SK-N-SH (cell line): ENCODE data around the gene MACROD2.

Experiments used
- ELF1 ChIP-seq: IDR thresholded peaks from 2 replicates; pipeline ENCODE4 v1.4.0; 2012
- EP300 ChIP-seq, 2 experiments: IDR thresholded peaks; 2 replicates each; pipeline versions ENCODE4 v1.4.0 to v1.6.1; 2012; ENCODE audit warnings: borderline replicate concordance in 1 of 2, low read depth in 1 of 2, low read length in 1 of 2
- EZH2phosphoT487 ChIP-seq: fragments of 200-600 bp; sonication (generic); IDR thresholded peaks from 2 replicates; pipeline ENCODE4 v1.6.1; 2017; ENCODE audit warnings: low read depth, mixed run types, mild to moderate bottlenecking, antibody characterized with exemption, moderate library complexity, borderline replicate concordance
- MEF2A ChIP-seq: IDR thresholded peaks from 2 replicates; pipeline ENCODE4 v1.4.0; 2012; ENCODE audit warnings: low read depth, borderline replicate concordance
- MXI1 ChIP-seq: IDR thresholded peaks from 2 replicates; pipeline ENCODE4 v1.6.1; 2012; ENCODE audit warnings: mild to moderate bottlenecking, low read depth, low read length, improper control_type of control experiment
- POLR2AphosphoS5 ChIP-seq: IDR thresholded peaks from 2 replicates; pipeline ENCODE4 v1.6.1; 2012; ENCODE audit warnings: low read depth, low read length
- RAD21 ChIP-seq: IDR thresholded peaks from 2 replicates; pipeline ENCODE4 v1.6.1; 2012; ENCODE audit warnings: mild to moderate bottlenecking, low read length
- TAF1 ChIP-seq: IDR thresholded peaks from 2 replicates; pipeline ENCODE4 v1.6.1; 2012; ENCODE audit warnings: low read depth, mild to moderate bottlenecking, low read length, moderate library complexity, borderline replicate concordance
- TF ChIP-seq, protein P1 (sequence below): fragments of 200-600 bp; sonication (generic); IDR thresholded peaks from 2 replicates; pipeline ENCODE4 v1.6.1; 2017; ENCODE audit warnings: antibody characterized with exemption, mild to moderate bottlenecking, moderate library complexity
- TF ChIP-seq, protein P2 (sequence below): fragments of 150-350 bp; IDR thresholded peaks from 2 replicates; pipeline ENCODE4 v1.6.1; 2017; ENCODE audit warnings: antibody characterized with exemption, low read length, low read depth, borderline replicate concordance
- TF ChIP-seq, protein P3 (sequence below): IDR thresholded peaks from 2 replicates; pipeline ENCODE4 v1.4.0; 2012; ENCODE audit warnings: low read depth, borderline replicate concordance

DNA sequence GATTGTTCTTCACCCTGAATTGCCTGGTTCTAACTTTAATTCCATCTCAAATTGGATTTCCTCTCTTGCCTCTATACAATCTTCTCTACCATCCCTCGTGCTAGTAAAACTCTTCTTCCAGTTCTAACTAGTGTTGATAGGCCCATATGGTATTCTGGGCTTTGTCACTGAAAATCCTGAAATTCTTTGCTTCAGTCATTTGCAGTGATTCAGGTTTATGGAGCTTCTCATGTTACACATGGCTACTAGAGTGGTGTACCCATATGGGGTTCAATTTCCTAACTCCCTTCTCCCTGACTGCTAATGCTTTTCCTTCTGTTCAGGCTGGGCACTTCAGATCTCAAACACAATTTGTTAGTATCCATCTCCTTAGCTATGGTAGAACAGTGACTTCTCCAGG lies 1621.3 kb downstream of the MACROD2 start:
- TF ChIP-seq POLR2AphosphoS5 (no peak), EP300 (IDR thresholded peaks at IDR 0.05; ENCODE audit: borderline replicate concordance in 1 of 2, low read depth in 1 of 2, low read length in 1 of 2) (no peak), RAD21 (no peak), MXI1 (no peak), EZH2phosphoT487 (no peak), TAF1 (no peak), MEF2A (no peak), ELF1 (no peak)
- TF ChIP-seq, protein P1, sequence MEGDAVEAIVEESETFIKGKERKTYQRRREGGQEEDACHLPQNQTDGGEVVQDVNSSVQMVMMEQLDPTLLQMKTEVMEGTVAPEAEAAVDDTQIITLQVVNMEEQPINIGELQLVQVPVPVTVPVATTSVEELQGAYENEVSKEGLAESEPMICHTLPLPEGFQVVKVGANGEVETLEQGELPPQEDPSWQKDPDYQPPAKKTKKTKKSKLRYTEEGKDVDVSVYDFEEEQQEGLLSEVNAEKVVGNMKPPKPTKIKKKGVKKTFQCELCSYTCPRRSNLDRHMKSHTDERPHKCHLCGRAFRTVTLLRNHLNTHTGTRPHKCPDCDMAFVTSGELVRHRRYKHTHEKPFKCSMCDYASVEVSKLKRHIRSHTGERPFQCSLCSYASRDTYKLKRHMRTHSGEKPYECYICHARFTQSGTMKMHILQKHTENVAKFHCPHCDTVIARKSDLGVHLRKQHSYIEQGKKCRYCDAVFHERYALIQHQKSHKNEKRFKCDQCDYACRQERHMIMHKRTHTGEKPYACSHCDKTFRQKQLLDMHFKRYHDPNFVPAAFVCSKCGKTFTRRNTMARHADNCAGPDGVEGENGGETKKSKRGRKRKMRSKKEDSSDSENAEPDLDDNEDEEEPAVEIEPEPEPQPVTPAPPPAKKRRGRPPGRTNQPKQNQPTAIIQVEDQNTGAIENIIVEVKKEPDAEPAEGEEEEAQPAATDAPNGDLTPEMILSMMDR = no peak
- TF ChIP-seq, protein P2, sequence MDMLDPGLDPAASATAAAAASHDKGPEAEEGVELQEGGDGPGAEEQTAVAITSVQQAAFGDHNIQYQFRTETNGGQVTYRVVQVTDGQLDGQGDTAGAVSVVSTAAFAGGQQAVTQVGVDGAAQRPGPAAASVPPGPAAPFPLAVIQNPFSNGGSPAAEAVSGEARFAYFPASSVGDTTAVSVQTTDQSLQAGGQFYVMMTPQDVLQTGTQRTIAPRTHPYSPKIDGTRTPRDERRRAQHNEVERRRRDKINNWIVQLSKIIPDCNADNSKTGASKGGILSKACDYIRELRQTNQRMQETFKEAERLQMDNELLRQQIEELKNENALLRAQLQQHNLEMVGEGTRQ = no peak
- TF ChIP-seq, protein P3, sequence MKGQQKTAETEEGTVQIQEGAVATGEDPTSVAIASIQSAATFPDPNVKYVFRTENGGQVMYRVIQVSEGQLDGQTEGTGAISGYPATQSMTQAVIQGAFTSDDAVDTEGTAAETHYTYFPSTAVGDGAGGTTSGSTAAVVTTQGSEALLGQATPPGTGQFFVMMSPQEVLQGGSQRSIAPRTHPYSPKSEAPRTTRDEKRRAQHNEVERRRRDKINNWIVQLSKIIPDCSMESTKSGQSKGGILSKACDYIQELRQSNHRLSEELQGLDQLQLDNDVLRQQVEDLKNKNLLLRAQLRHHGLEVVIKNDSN = no peak
